ENCODE measurements around the gene BRD1.
A peak's percentile ranks its signal among the peaks of the same experiment; 100 is the strongest.
"Not testable (repeated sequence)": the region's sequence is repeated elsewhere in the genome, so short reads cannot be mapped to it uniquely, and the experiment has no call there.

The BRD1 gene

DNA sequence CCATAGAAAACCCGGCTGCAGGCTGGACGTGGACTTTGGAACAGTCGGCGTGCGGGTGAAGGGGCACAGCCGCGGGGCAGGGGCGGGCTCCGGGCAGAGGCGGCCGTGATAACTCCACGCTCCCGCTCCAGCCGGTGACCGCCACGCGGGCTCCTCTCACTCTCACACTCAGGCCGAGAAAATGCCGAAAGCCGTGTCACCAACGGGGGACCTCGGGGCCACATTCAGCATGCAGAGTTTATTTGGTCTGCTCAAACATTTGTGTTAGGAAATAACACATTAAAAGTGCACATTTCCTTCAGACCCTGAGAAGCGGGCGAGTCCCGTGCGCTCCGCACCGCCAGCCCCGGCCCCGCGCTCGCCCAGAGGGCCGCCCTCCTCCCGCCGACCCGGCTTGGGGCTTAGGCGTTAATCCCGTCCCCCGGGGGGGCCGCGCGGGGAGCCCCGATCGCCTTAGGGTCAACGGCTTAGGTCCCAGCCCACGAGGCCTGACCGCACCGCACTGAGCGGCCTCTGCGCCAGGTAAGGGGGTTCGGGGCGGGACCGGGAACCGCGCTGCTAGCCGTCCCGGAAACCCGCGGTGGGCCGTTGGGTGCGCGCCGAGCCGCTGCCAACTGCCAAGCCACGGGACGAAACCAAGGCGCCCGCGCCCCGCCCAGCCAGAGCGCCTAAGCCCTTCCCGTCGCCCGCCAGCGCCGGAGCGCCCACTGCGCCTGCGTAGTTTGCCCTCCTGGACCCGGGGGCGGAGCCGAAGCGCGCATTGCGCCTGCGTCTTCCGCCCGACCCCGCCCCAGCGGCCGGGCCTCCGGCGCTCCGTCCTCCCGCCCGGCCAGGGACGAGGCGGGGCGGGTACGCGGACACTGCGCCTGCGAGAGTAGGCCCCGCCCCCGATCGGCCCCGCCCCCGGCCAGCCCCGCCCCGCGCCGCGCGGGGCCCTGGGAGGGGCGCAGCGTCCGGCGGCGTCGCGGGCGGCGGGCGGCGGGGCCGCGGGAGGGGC lies 25.5 kb upstream of the BRD1 start, which contains the start of gene ZBED4:
TSS of gene ZBED4 (plus strand) at position 947 of the 997 bp plus-strand sequence. CDS start 29,819 bp downstream, outside the sequence.
- peak; percentile 98 for DNase-seq (ENCODE audit: low spot score)

GRCh38 chr22:49852568-49852897 lies 24.9 kb upstream of the BRD1 start:
- DNase-seq (ENCODE audit: low spot score) = not testable (repeated sequence)

- DNase-seq (ENCODE audit: low spot score) = no peak
These were observed 23.5 kb upstream of the BRD1 start for GRCh38 chr22:49850959-49851802.

DNA sequence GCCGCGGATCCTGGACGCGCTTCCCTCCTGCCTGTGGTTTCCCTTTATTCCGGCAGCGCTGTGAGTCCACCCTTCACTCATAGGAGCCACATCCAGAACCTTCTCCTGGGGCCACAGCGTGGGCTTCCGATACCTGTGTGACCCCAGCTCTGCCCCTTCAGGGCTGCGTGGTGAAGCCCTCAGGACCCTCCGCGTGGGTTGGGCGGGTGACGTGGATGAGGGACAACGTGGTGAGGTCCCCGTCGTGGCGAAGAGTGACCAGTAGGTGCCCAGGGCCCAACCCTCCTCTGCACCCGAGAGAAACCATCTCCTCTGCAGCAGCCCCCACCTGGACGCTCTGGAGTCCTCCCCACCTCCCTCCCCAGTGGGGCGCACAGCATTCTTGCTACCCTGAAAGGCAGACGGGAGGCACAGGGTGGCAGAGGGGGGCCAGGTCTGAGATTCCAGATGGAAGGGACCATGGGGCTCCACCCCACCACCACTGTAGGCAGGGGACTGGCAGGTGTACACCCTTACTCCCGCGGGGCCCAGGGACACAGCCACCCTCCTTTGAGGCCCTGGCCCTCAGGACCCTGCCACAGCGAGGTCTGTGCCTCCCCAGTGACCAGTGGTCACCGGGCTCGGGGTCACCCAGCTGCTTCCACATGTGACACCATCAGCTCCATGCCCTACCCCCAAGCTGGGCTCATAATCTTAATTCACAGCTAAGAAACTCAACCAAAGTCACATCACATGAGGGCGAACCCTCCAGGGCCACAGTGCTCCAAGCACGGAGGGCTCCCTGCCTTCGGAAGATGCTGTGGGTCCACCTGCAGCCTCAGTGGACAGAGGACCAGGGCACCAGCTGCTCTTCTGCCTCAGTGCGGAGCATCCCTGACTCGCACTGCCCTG lies 22.6 kb upstream of the BRD1 start:
- DNase-seq (ENCODE audit: low spot score) = no peak

GRCh38 chr22:49849161-49850020 lies 21.7 kb upstream of the BRD1 start:
- DNase-seq (ENCODE audit: low spot score) = no peak

DNA sequence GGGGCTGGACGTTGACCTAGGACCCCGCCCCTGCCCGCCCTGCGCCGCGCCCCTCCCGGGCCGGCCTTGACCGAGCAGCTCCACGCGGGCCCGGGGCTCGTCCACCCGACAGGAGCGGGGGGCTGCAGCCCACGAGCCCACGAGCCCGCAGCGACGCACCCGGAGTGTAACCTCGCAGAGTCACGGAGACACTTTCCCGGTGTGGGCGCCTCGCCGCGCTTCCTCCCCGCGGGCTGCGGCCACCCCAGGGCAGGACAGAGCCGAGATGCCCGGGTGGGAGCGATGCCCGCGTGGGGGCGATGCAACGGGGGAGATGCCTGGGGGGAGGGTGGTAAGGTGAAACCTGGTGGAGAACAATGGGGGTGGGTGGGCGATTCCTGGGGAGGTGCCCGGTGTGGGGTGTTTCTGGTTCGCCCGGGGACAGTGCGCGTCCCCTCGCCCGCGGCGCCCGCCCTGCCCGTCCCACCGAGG lies 21.1 kb upstream of the BRD1 start:
- DNase-seq (ENCODE audit: low spot score) = no peak

DNA sequence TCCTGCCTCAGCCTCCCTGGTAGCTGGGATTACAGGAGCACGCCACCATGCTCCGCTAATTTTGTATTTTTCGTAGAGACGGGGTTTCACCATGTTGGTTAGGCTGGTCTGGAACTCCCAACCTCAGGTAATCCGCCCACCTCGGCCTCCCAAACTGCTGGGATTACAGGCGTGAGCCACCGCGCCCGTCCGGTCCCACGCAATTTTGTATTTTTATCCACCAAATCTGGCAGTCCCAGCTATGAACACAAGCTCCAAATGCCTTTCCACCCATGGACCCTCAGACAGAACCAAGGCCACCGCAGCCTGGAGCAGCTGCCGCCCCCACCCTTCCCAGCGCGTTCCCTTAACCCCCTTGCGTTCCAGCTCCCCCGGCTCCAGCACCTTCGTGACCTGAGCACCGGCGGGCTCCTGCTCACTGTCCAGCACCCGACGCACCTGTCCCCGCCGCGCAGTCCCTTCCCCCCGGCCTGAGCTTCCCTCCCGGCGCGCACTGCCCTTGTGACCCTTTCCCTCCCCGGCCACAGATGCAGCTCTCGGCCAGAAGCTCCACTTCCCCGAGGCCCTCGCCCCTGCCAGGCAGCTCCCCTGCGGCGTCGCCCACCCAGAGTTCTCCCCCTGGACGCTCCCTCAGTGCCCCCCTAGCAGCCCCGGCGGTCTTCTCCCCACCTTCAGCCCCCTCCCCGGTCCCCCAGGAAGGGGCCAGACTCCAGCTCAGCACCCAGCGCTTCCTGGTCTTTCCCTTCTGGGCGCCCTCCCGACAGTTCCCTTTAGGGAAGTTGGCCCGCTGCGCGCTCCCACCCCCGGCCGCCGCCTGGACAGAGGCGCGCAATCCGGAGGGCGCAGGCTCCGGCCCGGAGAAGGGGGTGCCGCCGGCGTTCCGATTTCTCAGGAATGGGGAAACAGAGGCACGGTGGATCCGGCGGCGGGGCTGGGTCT lies 20.3 kb upstream of the BRD1 start:
- DNase-seq (ENCODE audit: low spot score) = no peak

DNA sequence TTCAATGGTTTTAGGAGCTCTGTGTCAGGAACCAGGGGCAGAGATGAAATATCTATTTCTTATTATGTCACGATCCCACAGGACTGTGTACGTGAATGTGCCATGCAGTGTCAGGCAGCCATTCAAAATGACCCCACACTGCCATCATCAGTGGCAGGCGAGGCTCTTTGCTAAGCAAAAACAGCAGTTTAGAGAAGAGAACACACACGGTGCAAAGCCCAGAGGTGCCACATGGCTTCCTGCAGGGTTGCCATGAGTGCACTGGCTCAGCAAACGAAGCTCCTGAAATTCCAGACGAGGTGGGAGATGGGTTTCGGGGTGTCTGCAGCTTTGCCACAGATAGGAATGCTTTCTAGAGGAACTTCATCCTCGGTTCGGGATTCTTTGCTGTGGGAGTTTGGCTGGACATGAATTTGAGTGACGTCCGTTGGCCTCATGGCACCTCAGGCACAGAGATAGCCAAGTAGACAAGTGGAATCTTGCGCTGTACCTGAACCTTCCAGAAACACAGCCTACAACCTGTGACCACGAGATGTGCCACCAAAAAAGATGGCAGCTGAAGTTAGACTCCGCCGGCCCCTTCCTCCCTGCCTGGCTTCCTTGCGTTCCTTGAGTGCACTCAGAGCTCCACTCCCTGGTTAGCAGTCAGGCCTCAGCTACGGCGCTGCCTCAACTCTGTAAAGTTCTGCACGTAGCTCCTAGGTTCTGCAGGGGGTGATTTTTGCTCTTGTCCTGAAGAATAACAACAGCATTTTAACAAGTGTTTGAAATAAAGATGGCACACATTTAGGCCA lies 18.2 kb upstream of the BRD1 start:
- DNase-seq (ENCODE audit: low spot score) = no peak

DNA sequence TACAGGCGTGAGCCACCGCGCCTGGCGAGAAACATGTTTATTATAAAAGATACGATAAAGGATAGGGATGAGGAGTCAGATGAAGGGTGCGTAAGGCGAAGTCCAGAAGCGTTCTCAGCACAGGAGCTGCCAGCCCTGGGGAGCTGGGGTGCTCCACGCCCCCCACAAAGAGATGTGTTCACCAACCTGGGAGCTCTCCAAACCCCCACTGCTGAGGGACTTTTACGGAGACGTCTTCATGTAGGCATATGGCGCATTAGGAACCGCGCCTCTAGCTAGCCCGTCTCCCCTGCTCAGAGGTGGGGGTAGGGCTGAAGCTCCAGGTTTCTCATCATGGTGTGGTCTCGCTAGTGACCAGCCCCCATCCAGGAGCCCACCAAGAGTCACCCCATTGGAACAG lies 17.6 kb upstream of the BRD1 start:
- no peak for DNase-seq (ENCODE audit: low spot score)

- DNase-seq (ENCODE audit: low spot score) = no peak
These were observed 11.4 kb upstream of the BRD1 start for GRCh38 chr22:49838771-49839717.

GRCh38 chr22:49833340-49834007 lies 5.8 kb upstream of the BRD1 start:
- no peak for DNase-seq (ENCODE audit: low spot score)

GRCh38 chr22:49829044-49829853 lies 1.6 kb upstream of the BRD1 start:
- DNase-seq (ENCODE audit: low spot score) = no peak

- no peak for DNase-seq (ENCODE audit: low spot score)
These were observed 909 bp upstream of the BRD1 start for GRCh38 chr22:49828599-49828965.

DNA sequence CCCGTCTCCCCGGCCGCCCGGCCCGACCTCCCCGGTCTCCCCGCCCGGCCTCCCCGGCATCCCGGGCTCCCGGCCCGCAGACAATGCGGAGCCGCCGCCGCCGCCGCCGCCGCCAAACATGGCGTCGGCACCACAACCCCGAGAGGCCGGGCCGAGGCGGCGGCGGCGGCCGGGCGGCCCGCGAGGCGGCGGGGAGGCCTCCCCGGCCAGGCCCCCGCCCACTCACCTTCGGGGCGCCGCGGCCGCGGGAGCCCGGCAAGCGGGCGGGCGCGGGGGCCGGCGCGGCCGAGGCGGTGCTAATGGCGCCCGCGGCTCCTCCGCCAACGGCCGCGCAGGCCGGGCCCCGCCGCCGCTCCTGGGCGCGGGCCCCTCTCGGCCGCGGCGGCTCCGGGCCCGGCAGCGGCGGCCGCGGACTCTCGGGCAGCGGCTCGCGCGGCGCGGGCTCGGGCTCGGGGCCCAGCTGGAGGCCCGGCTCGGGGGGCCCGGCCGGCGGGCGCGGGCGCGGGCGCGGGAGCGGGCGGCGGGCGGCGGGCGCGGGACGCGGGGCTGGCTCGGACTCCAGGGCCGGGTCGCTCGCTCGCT lies 311 bp downstream of the BRD1 start:
- DNase-seq (ENCODE audit: low spot score) = no peak

- peak; percentile 49 for DNase-seq (ENCODE audit: low spot score)
These were observed 936 bp downstream of the BRD1 start for GRCh38 chr22:49826603-49827270.
